ENCODE results near the gene MERTK. TPM values are rescaled to one million over a fixed set of nuclear protein-coding genes. Genes with fewer than 3 reads are reported as not detected.
A peak's percentile ranks its signal among the peaks of the same experiment; 100 is the strongest.

MERTK gene
- total RNA-seq, 4 donors from 2014 or later = 13.2 to 47.4 (median 32.3) TPM

DNA sequence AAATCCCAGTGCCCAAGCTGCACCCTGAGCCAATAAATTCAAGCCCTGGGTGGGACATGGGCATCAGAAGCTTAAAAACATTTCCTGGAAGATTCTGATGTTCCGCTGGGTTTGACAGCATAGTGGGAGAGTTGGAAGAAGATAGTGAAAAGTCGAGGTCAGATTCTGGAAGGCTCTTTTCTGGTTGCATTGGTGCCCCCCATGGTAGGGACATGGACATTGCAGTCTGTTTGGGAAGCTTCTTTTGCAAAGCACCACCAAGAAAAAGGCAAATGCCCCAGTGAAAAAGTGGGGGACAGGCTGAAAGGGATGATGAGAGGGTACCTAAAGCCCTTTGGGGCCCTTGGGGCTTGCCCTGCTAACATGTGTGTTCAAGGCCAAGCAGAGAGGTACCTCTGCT, 21.0 kb downstream of the MERTK start:
- no peak for ATAC-seq
- peaks cover 0 to 15% (median 0%) of the 10 kb centered on the region in 3 donors for H3K4me1 ChIP-seq
- WGBS, 2 donors (ENCODE audit: low coverage in 1 of 2) = 47% methylated on average over 2 of the region's 2 CpGs; no CpG with 5 or more reads in 1 of the 2 donors
- TF ChIP-seq, protein P1, sequence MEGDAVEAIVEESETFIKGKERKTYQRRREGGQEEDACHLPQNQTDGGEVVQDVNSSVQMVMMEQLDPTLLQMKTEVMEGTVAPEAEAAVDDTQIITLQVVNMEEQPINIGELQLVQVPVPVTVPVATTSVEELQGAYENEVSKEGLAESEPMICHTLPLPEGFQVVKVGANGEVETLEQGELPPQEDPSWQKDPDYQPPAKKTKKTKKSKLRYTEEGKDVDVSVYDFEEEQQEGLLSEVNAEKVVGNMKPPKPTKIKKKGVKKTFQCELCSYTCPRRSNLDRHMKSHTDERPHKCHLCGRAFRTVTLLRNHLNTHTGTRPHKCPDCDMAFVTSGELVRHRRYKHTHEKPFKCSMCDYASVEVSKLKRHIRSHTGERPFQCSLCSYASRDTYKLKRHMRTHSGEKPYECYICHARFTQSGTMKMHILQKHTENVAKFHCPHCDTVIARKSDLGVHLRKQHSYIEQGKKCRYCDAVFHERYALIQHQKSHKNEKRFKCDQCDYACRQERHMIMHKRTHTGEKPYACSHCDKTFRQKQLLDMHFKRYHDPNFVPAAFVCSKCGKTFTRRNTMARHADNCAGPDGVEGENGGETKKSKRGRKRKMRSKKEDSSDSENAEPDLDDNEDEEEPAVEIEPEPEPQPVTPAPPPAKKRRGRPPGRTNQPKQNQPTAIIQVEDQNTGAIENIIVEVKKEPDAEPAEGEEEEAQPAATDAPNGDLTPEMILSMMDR (IDR thresholded peaks at IDR 0.05) = no peak
- TF ChIP-seq EP300 (IDR thresholded peaks at IDR 0.05) (no peak), POLR2AphosphoS5 (IDR thresholded peaks at IDR 0.05) (no peak), POLR2A (IDR thresholded peaks at IDR 0.05) (no peak)
- peaks cover 0 to 26% of the 10 kb centered on the region in 2 donors for H3K36me3 ChIP-seq
- H3K4me3 ChIP-seq = no peak overlapping the region
- H3K27me3 ChIP-seq = no peaks in the 10 kb centered on the region
- H3K27ac ChIP-seq = no peak overlapping the region
- no peaks in the 10 kb centered on the region for H3K9me3 ChIP-seq

DNA sequence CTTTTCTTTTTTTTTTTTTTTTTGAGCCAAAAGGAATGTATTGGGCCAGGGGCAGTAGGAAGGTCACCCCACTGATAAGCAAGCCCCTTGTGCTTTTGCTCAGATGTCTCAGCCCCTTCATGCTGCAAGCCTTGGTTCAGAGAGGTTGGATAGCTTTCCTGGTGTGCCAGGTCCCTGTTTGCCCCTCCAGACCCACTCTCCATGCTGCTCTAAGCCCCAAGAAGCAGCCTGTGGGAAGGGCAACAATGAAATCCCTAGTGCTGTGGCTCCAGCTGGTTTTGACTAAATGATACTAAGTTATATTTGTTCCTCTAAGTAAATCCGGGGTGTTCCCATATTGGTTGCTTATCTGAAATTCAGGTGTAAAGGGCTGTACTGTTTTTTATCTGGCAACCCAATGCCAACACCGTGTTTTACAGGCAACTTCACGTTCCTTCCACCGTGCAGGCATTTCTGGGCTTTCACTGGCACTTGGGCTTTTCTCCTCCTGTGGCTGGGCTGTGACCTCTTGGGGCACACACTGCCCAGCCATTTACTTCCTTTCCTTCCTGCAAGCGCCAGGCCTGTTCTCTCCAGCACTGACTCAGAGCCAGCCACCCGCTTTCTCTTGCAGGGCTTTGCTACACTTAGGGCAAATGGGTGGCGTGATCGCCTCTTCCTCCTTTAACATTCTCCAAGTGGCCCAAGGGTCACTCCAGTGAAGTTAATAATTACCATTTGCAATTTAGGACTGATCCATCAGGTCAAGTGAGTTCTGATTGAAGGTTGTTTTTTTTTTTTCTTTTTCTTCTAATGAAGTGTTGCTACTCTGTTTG, 21.6 kb downstream of the MERTK start:
- peak; percentile 46 for ATAC-seq
- Histone ChIP-seq H3K9me3 (no peaks in the 10 kb centered on the region), H3K4me3 (no peak overlapping the region), H3K27ac (no peak overlapping the region), H3K27me3 (no peaks in the 10 kb centered on the region), H3K36me3 (peaks cover 0 to 26% of the 10 kb centered on the region in 2 donors), H3K4me1 (peaks cover 0 to 15% (median 0%) of the 10 kb centered on the region in 3 donors)
- TF ChIP-seq EP300 (IDR thresholded peaks at IDR 0.05) = no peak
- TF ChIP-seq, protein P1 (IDR thresholded peaks at IDR 0.05) = no peak
- no peak for TF ChIP-seq POLR2A (IDR thresholded peaks at IDR 0.05)
- TF ChIP-seq POLR2AphosphoS5 (IDR thresholded peaks at IDR 0.05) = no peak
- WGBS, 2 donors (ENCODE audit: low coverage in 1 of 2) = 65 to 67% methylated on average over 3 to 6 of the region's 8 CpGs

- WGBS, 2 donors (ENCODE audit: low coverage in 1 of 2) = 42 to 80% methylated on average over 2 to 3 of the region's 4 CpGs
- no peak overlapping the region for H3K4me3 ChIP-seq
- H3K27ac ChIP-seq = no peak overlapping the region
- peaks cover 0 to 25% (median 0%) of the 10 kb centered on the region in 3 donors for H3K4me1 ChIP-seq
- no peaks in the 10 kb centered on the region for H3K27me3 ChIP-seq
- no peaks in the 10 kb centered on the region for H3K9me3 ChIP-seq
- TF ChIP-seq POLR2A (IDR thresholded peaks at IDR 0.05) (no peak), POLR2AphosphoS5 (IDR thresholded peaks at IDR 0.05) (no peak), EP300 (IDR thresholded peaks at IDR 0.05) (no peak)
- TF ChIP-seq, protein P1 (IDR thresholded peaks at IDR 0.05) = no peak
- H3K36me3 ChIP-seq = peaks cover 0 to 15% of the 10 kb centered on the region in 2 donors
- no peak for ATAC-seq
These were observed 24.9 kb downstream of the MERTK start for GRCh38 chr2:111923276-111923804.

- Histone ChIP-seq H3K36me3 (peaks cover 0 to 23% of the 10 kb centered on the region in 2 donors), H3K9me3 (no peaks in the 10 kb centered on the region), H3K4me1 (peaks cover 0 to 13% (median 0%) of the 10 kb centered on the region in 3 donors), H3K27ac (no peak overlapping the region), H3K27me3 (no peaks in the 10 kb centered on the region), H3K4me3 (no peak overlapping the region)
- TF ChIP-seq, protein P1 (IDR thresholded peaks at IDR 0.05) = no peak
- TF ChIP-seq POLR2AphosphoS5 (IDR thresholded peaks at IDR 0.05) (no peak), EP300 (IDR thresholded peaks at IDR 0.05) (no peak), POLR2A (IDR thresholded peaks at IDR 0.05) (no peak)
- no peak for ATAC-seq
- 60 to 96% methylated on average over 1 to 3 of the region's 3 CpGs for WGBS, 2 donors (ENCODE audit: low coverage in 1 of 2)
These were observed 26.3 kb downstream of the MERTK start for GRCh38 chr2:111924617-111925107.

Data from gastroesophageal sphincter (tissue), 4 donors.